Measurements from ENCODE around the gene KPNA2.
A peak's percentile ranks its signal among the peaks of the same experiment; 100 is the strongest.
"Not testable (repeated sequence)": the region's sequence is repeated elsewhere in the genome, so short reads cannot be mapped to it uniquely, and the experiment has no call there.

Gene KPNA2

DNA sequence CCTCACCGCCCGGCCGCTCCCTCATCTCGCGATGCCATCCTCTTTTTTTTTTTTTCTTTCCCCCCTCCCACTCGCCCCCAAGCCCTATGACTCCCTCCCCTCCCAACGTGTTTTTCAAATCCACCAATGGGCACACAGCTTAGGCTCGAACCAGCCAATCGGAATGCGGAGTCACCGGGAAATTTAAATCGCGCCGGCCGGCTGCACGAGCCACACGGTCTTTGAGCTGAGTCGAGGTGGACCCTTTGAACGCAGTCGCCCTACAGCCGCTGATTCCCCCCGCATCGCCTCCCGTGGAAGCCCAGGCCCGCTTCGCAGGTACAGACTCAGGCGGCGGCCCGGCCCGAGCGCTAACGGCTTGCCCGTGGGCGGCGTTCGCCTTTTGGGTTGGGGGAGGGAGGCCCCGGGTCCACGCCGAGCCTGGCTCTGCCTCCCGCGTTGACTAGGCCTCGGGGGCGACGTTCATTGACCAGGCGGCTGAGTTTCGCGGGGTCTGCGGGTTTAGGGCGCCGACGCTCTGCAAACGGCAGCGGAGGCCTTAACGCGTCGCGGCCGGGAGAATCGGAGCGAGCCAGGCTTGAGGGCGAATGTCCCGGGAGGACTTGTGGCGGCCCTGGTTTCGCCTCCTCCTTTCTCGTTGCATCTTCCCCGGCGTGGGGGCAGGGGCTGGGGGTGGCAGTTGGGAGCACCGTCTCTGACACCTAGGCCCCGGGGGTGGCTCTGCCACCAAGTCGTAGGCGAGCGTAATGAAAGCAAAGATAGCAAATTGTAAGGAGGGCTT is at the start of gene KPNA2:
KPNA2 (plus strand) TSS at position 213 of the 781 bp plus-strand sequence. CDS start 1,398 bp downstream, outside the sequence.
- DNase-seq: peak; percentile 98

DNA sequence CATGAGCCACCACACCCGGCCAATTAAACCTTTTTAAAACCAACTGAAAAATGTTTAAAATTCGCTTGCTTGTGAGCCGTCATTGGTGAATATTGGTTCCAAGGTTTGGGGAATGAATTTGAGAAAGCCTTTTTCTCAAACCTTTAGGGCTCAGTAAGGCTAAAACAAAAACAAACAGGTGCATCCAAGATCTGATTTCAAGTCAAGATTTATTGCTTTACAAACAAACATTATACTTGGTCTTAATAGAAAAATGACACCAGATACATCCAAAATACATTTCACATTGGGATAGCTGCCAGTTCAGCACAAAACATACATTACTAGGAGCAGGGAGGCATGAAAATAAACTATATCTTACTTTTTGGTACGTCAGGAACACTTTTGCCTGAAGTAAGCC is 44.6 kb upstream of the KPNA2 start:
- no peak for DNase-seq

GRCh38 chr17:67992548-67993152 is 42.9 kb upstream of the KPNA2 start:
- no peak for DNase-seq

DNA sequence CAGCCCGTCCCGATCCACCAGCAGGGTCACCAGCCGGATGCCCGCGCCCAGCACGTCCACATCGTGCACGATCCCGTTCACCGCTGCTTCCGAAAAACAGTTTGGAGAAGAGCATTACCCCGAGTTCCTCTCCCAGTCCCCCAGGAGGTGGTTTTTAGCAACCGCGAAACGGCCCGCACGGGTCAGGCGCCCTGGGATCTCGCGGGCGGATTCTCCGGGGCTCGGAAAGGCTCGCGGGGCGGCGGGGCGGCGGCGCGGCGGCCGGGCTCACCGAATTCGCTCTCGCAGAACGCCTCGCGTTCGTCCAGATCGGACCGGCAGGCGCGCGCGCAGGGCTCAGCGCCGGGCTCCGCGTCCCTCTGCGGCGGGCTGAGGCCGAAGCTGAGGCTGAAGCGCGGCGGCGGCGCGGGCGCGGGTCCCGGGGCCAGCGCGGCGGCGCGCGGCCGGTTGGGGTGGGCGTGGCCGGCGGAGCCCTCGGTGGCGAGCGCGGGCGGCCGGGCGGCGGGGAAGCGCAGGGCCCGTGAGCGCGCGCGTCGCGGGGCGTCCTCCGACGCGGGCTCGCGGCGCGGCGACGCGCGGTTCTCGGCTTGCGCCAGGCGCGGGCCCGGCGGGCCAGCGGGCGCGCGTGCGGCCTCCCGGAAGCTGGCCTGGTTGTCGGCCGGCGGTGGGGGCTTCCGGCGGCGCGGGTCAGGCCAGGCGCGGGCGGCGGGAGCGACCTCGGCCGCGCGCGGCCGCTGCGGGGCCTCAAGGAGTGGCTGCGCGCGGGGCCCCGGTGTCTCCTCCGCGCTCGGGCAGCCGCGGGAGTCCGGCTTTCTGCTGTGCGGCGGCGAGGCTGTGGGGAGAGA is 42.2 kb upstream of the KPNA2 start:
- peak; percentile 57 for DNase-seq

DNA sequence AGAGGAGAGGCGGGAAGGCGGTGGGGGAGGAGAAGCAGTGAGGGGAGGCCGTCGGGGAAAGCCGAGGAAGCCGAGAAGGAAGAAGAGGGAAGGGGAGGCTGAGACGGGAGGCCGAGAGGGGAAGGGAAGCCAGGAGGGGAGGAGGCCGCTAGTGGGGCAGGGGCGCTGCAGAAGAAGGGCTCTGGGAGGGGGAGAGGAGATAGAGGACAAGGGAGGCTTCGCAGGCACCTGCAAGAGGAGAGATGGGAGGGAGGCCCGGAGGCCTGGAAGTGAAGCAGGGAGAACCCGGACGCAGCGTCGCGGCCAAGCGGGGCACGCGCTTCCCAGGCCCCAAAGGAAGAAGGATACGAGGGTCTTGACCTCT is 41.6 kb upstream of the KPNA2 start:
- no peak for DNase-seq

GRCh38 chr17:67994817-67995569 is 40.5 kb upstream of the KPNA2 start:
- DNase-seq: no peak

- no peak for DNase-seq
Measured at GRCh38 chr17:67995570-67996263, 39.8 kb upstream of the KPNA2 start.

- DNase-seq: not testable (repeated sequence)
Measured at GRCh38 chr17:67996301-67997171, 39.0 kb upstream of the KPNA2 start, which contains the start of gene C17orf58. Gene C17orf58 (minus strand): TSS chr17:67996469. CDS start chr17:67996198, 271 bp downstream.

GRCh38 chr17:67998466-67998865 is 37.1 kb upstream of the KPNA2 start:
- no peak for DNase-seq

GRCh38 chr17:67999291-67999911 is 36.1 kb upstream of the KPNA2 start:
- no peak for DNase-seq

DNA sequence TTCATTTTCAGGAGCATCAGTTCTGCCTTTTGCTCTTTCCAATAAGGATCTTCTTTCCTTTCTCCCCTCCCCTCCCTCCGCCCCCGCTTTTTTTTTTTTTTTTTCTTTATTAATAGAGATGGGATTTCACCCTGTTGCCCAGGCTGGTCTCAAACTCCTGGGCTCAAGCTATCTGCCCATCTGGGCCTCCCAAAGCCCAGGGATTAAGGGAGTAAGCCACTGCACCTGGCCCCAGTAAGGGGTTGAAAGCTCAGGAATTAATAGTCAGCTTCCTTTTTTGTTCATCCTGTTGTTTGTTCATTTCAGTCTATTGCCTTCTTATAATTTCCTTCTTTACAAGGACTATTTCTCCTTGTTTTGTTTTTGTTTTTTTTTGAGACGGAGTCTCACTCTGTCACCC is 31.3 kb upstream of the KPNA2 start:
- no peak for DNase-seq

GRCh38 chr17:68006797-68007196 is 28.7 kb upstream of the KPNA2 start:
- no peak for DNase-seq

DNA sequence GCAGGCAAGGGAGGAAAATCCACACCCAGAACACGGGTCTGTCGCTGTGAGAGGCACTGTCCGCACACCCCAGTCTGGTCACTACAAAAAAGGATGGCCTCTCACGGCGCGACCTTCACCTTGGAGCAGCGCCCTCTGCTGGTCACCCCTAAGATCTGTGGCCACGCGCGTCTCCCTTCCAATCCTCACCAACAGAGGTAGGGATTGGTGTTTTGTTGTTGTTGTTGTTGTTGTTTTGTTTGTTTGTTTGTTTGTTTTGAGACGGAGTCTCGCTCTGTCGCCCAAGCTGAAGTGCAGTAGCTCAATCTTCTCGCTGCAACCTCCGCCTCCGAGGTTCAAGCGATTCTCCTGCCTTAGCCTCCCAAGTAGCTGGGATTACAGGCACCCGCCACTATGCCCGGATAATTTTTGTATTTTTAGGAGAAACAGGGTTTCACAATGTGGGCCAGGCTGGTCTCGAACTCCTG is 24.3 kb upstream of the KPNA2 start:
- no peak for DNase-seq

GRCh38 chr17:68013385-68013784 is 22.1 kb upstream of the KPNA2 start:
- no peak for DNase-seq

- DNase-seq: no peak
Measured at GRCh38 chr17:68015081-68015723, 20.3 kb upstream of the KPNA2 start.

GRCh38 chr17:68016838-68017237 is 18.7 kb upstream of the KPNA2 start:
- no peak for DNase-seq

DNA sequence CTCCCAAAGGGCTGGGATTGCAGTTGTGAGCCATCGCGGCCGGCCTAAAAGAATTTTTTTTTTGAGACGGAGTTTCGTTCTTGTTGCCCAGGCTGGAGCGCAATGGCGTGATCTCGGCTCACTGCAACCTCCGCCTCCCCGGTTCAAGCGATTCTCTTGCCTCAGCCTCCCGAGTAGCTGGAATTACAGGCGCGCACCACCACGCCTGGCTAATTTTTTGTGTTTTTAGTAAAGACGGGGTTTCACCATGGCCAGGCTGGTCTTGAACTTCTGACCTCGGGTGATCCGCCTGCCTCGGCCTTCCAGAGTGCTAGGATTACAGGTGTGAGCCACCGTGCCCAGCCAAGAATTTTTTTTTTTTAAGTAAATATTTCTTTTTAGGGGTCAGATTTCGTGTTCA is 17.0 kb upstream of the KPNA2 start:
- not testable (repeated sequence) for DNase-seq

DNA sequence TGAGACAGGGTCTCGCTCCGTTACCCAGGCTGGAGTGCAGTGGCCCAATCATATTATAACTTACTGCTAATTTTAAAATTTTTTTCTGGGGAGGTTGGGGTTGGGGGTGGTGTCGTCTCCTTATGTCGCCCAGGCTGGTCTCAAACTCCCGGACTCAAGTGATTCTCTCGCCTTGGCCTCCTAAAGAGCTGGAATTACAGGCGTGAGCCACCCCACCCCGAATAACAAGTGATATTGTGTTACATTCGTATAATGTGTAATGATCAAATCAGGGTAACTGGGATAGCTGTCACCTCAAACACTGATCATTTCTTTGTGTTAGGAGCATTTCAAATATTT is 16.2 kb upstream of the KPNA2 start:
- DNase-seq: no peak

GRCh38 chr17:68019675-68020408 is 15.7 kb upstream of the KPNA2 start:
- DNase-seq: peak; percentile 84

GRCh38 chr17:68020409-68020756 is 15.2 kb upstream of the KPNA2 start:
- no peak for DNase-seq

Measured in NCI-H2081 treated with DMSO at 0.1 percent for 48 hours (cell line).